SK-N-SH (cell line): ENCODE measurements around the gene CES3. TPM values are rescaled to one million over a fixed set of nuclear protein-coding genes. Genes with fewer than 3 reads are reported as not detected.

Experiments used
- CTCF ChIA-PET: fragments of 300-600, 350-600 bp; formaldehyde crosslinking; extraction: SDS; loops from one replicate; lab custom pipeline; 2021; lab: Yijun Ruan, JAX
- POLR2A ChIA-PET: fragments of 350-600 bp; sonication (Branson Sonifier 250); formaldehyde crosslinking; extraction: SDS; loops from one replicate; lab custom pipeline; 2020; ENCODE audit warnings: antibody characterized with exemption, inconsistent platforms; lab: Yijun Ruan, JAX
- DNase-seq: peaks from one replicate; pipeline ENCODE4 v3.0.0; 2012
- H2AFZ ChIP-seq: fragments of 200-600 bp; sonication (generic); 2 replicates; pipeline ENCODE4 v1.8.1; 2016; ENCODE audit warnings: antibody characterized with exemption, mild to moderate bottlenecking, low read depth
- H3F3A ChIP-seq: fragments of 200-600 bp; sonication (generic); replicated peaks from 2 replicates; pipeline ENCODE3; 2016; ENCODE audit warnings: antibody characterized with exemption, mild to moderate bottlenecking; ENCODE audit not compliant: insufficient read depth
- H3K27ac ChIP-seq, 2 experiments: fragments of 200-500 bp in 1 of 2; fragments of 200-600 bp in 1 of 2; sonication (Bioruptor generic) in 1 of 2; sonication (generic), shearing (Covaris generic) in 1 of 2; 2 replicates each; pipeline versions ENCODE4 v1.5.1 to v1.6.1; 2014 to 2016; ENCODE audit warnings: low read depth in 2 of 2, inconsistent platforms in 1 of 2, low read length in 1 of 2, mild to moderate bottlenecking in 1 of 2, mixed read lengths in 1 of 2
- H3K27me3 ChIP-seq: fragments of 200-600 bp; sonication (generic), shearing (Covaris generic); 2 replicates; pipeline ENCODE4 v1.6.1; 2016; ENCODE audit warnings: mixed run types; ENCODE audit not compliant: insufficient read depth
- H3K36me3 ChIP-seq, 2 experiments: fragments of 200-500 bp in 1 of 2; fragments of 200-600 bp in 1 of 2; sonication (Bioruptor generic) in 1 of 2; sonication (generic) in 1 of 2; replicated peaks in 1 of 2; 2 replicates each; pipeline versions ENCODE3 to v1.5.1; 2014 to 2016; ENCODE audit warnings: low read length in 1 of 2, mild to moderate bottlenecking in 1 of 2; ENCODE audit not compliant: insufficient read depth in 2 of 2, control insufficient read depth in 1 of 2
- H3K4me1 ChIP-seq, 2 experiments: fragments of 200-500 bp in 1 of 2; fragments of 200-600 bp in 1 of 2; sonication (Bioruptor generic) in 1 of 2; sonication (generic), shearing (Covaris generic) in 1 of 2; 2 replicates each; pipeline versions ENCODE4 v1.5.1 to v1.6.1; 2014 to 2016; ENCODE audit warnings: low read depth in 1 of 2, low read length in 1 of 2, mixed run types in 1 of 2; ENCODE audit not compliant: insufficient read depth in 2 of 2, control insufficient read depth in 1 of 2
- H3K4me2 ChIP-seq: fragments of 200-600 bp; sonication (generic), shearing (Covaris generic); 2 replicates; pipeline ENCODE4 v1.6.1; 2017; ENCODE audit warnings: mixed run types
- H3K4me3 ChIP-seq, 2 experiments: fragments of 200-500 bp in 1 of 2; fragments of 200-600 bp in 1 of 2; sonication (Bioruptor generic) in 1 of 2; sonication (generic), shearing (Covaris generic) in 1 of 2; 2 replicates each; pipeline versions ENCODE4 v1.5.1 to v1.8.1; 2014 to 2016; ENCODE audit warnings: low read depth in 2 of 2, inconsistent platforms in 1 of 2, low read length in 1 of 2, mild to moderate bottlenecking in 1 of 2, mixed read lengths in 1 of 2, moderate library complexity in 1 of 2
- H3K79me2 ChIP-seq: fragments of 200-600 bp; sonication (generic); 2 replicates; pipeline ENCODE4 v1.8.1; 2017; ENCODE audit warnings: mild to moderate bottlenecking; ENCODE audit not compliant: insufficient read depth
- H3K9ac ChIP-seq: fragments of 200-600 bp; sonication (generic); 2 replicates; pipeline ENCODE4 v1.6.1; 2017; ENCODE audit warnings: mixed run types
- H3K9me2 ChIP-seq: fragments of 200-600 bp; sonication (generic); 2 replicates; pipeline ENCODE4 v1.6.1; 2017; ENCODE audit warnings: mixed run types
- H3K9me3 ChIP-seq: fragments of 200-600 bp; sonication (generic); 2 replicates; pipeline ENCODE4 v1.6.1; 2017; ENCODE audit warnings: mixed run types, mild to moderate bottlenecking, moderate library complexity
- H4K20me1 ChIP-seq: fragments of 200-600 bp; sonication (generic); 2 replicates; pipeline ENCODE4 v1.6.1; 2017; ENCODE audit warnings: mild to moderate bottlenecking, mixed run types; ENCODE audit not compliant: insufficient read depth
- CTCF ChIP-seq: fragments of 200-600 bp; sonication (generic); IDR thresholded peaks from 2 replicates; pipeline ENCODE4 v1.6.1; 2017; ENCODE audit warnings: antibody characterized with exemption, mild to moderate bottlenecking, moderate library complexity
- EP300 ChIP-seq, 2 experiments: IDR thresholded peaks; 2 replicates each; pipeline versions ENCODE4 v1.4.0 to v1.6.1; 2012; ENCODE audit warnings: borderline replicate concordance in 1 of 2, low read depth in 1 of 2, low read length in 1 of 2
- EZH2phosphoT487 ChIP-seq: fragments of 200-600 bp; sonication (generic); IDR thresholded peaks from 2 replicates; pipeline ENCODE4 v1.6.1; 2017; ENCODE audit warnings: low read depth, mixed run types, mild to moderate bottlenecking, antibody characterized with exemption, moderate library complexity, borderline replicate concordance
- FOXJ3 ChIP-seq: sonication (generic); formaldehyde crosslinking; IDR thresholded peaks from 2 replicates; pipeline ENCODE4 v1.5.1; 2020; ENCODE audit warnings: mild to moderate bottlenecking, missing genetic modification reagents
- GABPA ChIP-seq: IDR thresholded peaks from 2 replicates; pipeline ENCODE4 v1.4.0; 2012; ENCODE audit warnings: low read depth, mild to moderate bottlenecking
- IRF3 ChIP-seq: fragments of 150-350 bp; IDR thresholded peaks from 2 replicates; pipeline ENCODE4 v1.6.1; 2016; ENCODE audit warnings: mild to moderate bottlenecking, low read depth, low read length
- MXI1 ChIP-seq: IDR thresholded peaks from 2 replicates; pipeline ENCODE4 v1.6.1; 2012; ENCODE audit warnings: mild to moderate bottlenecking, low read depth, low read length, improper control_type of control experiment
- NFIC ChIP-seq: IDR thresholded peaks from 2 replicates; pipeline ENCODE4 v1.4.0; 2012; ENCODE audit warnings: borderline replicate concordance
- NRF1 ChIP-seq: IDR thresholded peaks from 2 replicates; pipeline ENCODE4 v1.6.1; 2012; ENCODE audit warnings: low read depth, mild to moderate bottlenecking, low read length
- RAD21 ChIP-seq: IDR thresholded peaks from 2 replicates; pipeline ENCODE4 v1.6.1; 2012; ENCODE audit warnings: mild to moderate bottlenecking, low read length
- RCOR1 ChIP-seq: fragments of 150-350 bp; IDR thresholded peaks from 2 replicates; pipeline ENCODE4 v1.6.1; 2017; ENCODE audit warnings: antibody characterized with exemption, low read length
- RFX5 ChIP-seq: IDR thresholded peaks from 2 replicates; pipeline ENCODE4 v1.6.1; 2012; ENCODE audit warnings: mild to moderate bottlenecking, improper control_type of control experiment, low read length
- SMC3 ChIP-seq: IDR thresholded peaks from 2 replicates; pipeline ENCODE4 v1.6.1; 2012; ENCODE audit warnings: low read depth, low read length, improper control_type of control experiment
- TCF12 ChIP-seq: IDR thresholded peaks from 2 replicates; pipeline ENCODE4 v1.4.0; 2012
- WGBS: methylation state at CpG from one replicate; pipeline ENCODE4 v1.1.6; 2017; ENCODE audit warnings: low lambda C conversion rate; 5-methylcytosine and 5-hydroxymethylcytosine counted together
- polyA plus RNA-seq, 3 experiments: library from polyadenylated mRNA; depleted of rRNA; stranded (reverse); fragments of >200 nt; gene quantifications; 2 replicates each; pipeline ENCODE4 v1.2.3, GENCODE V29; 2012

Gene CES3
- polyA plus RNA-seq, 1 of the 3 experiments (the other 2 are of a cell fraction), result 1.4 TPM

DNA sequence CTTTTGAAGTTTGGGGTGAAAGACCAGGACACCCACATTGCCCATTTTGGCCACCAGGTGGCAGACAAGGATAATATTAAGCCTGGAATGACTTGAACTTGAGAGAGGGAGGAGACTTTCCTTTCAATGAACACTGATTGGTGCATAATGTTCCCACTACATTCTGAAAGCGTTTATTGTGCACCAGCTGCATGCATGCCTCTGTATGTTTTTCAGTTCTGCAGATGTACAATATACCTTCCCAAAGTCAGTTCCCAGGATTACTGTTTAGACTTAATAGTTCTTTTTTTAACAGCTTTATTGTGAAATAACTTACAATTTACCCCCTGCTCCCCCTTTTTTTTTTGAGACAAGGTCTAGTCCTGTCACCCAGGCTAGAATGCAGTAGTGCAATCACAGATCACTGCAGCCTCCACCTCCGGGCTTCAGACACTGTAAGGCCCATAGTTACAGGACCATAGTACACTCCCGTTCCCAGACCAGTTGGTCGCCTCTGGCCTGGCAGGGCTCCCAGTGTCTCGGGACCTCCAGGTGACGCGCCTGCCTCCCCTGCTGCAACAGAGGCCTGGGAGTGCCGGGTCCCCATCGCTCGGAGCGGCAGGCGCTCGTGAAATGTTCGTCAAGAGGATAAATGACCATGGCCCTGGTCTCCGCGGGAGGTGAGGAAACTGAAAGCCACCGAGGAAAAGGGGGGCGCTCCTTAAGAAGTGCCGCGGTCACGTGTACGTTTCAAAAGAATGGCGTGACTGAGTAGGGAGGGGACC lies 13.6 kb upstream of the CES3 start:
- TF ChIP-seq RAD21 (peak; percentile 80), EP300 (IDR thresholded peaks at IDR 0.05; ENCODE audit: borderline replicate concordance in 1 of 2, low read depth in 1 of 2, low read length in 1 of 2) (no peak), RFX5 (no peak), CTCF (peak; percentile 91), TCF12 (no peak), NFIC (no peak), GABPA (no peak), NRF1 (no peak), RCOR1 (0 out of 2 replicates have a peak, but pooled peaks have one; percentile 47), FOXJ3 (CRISPR knock-in tag) (no peak), MXI1 (no peak), SMC3 (peak; percentile 58), IRF3 (no peak), EZH2phosphoT487 (no peak)
- no peaks in the 10 kb centered on the region; the same call in 1 of the 2 replicates for H3K9me3 ChIP-seq
- peak overlapping the region; percentile 45 to 57 for H3K4me3 ChIP-seq
- no peaks in the 10 kb centered on the region for H3K9me2 ChIP-seq
- H4K20me1 ChIP-seq, result no peaks in the 10 kb centered on the region
- POLR2A ChIA-PET, result no interaction called here
- H3K27me3 ChIP-seq, result no peaks in the 10 kb centered on the region
- peak; percentile 88 for DNase-seq
- H3K27ac ChIP-seq, result no peak overlapping the region
- H3K9ac ChIP-seq, result no peak overlapping the region
- 3% methylated on average over 21 of the region's 23 CpGs for WGBS
- peak overlapping the region; percentile 79 for H3K4me2 ChIP-seq
- H3K4me1 ChIP-seq, result peaks cover 0 to 8% of the 10 kb centered on the region in 2 experiments; a peak in 1 of 4 replicates
- H3K79me2 ChIP-seq, result no peaks in the 10 kb centered on the region
- peaks cover 14% of the 10 kb centered on the region for H3F3A ChIP-seq
- CTCF ChIA-PET, result interaction anchor here (0.6 to 3.6 kb wide), 23 partner anchors 12 to 273 kb away, joined by 3 to 22 read pairs (median 3); partner anchors contain the start of genes CES2 and CES3
- H3K36me3 ChIP-seq, result peaks cover 5 to 13% of the 10 kb centered on the region in 2 experiments
- H2AFZ ChIP-seq, result peak overlapping the region; percentile 84
